ENCODE results near the gene VAT1.
"Not testable (repeated sequence)": the region's sequence is repeated elsewhere in the genome, so short reads cannot be mapped to it uniquely, and the experiment has no call there.

VAT1 gene

GRCh38 chr17:43010667-43011308 is 11.4 kb downstream of the VAT1 start:
- Mint-ChIP-seq H3K27me3 (no peaks in the 10 kb centered on the region), H3K4me1 (ENCODE audit: low read depth in 2 of 2) (peaks cover 16 to 18% of the 10 kb centered on the region in 2 donors), H3K9me3 (no peaks in the 10 kb centered on the region), H3K4me3 (no peak overlapping the region), H3K27ac (peak overlapping the region; percentile 22 to 53), H3K36me3 (ENCODE audit: insufficient read depth) (peaks cover 31% of the 10 kb centered on the region)
- ATAC-seq (replicated peaks) (no peak), DNase-seq (no peak)

DNA sequence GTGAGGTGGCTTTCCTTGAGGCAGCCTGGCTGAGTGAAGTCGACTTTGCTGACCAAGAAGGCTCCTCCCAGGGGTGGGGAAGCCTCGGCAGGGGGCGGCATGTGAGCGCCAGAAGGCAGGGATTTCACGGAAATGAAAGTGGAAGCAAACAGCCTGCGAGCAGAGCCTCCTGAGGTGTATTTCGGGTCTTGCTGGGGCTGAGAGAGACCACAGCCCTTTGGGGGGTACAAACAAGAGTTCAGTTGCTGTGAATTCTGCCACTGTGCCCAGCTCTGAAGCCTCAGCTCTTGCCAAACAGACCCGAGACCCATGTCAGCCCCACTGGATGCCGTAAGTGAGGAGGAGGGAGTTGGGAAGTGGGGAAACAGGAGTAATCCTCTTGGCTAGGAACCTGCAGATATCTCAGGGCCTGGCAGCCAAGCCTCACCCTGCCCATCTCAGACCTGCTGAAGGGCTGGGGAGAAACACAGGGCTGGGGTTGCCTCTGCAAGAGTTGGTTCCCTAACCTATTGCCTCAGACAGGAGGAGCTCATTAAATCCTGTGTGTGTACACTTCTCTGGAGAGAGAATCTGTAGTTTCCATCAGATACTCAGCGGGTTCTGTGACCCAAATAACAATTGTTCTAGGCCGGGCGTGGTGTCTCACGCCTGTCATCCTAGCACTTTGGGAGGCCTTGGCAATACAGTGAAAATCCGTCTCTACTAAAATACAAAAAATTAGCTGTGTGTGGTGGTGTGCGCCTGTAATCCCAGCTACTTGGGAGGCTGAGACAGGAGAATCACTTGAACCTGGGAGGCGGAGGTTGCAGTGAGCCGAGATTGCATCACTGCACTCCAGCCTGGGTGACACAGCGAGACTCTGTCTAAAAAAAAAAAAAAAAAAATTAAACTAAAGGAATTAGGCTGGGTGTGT is 15.3 kb downstream of the VAT1 start, which contains the start of gene IFI35:
Gene IFI35, plus strand, starts transcription at position 146 of the 913 bp plus-strand sequence. Its CDS starts 164 bp downstream, at position 310.
- H3K27me3 Mint-ChIP-seq, result no peaks in the 10 kb centered on the region
- ATAC-seq (replicated peaks), result peak; percentile 98
- H3K36me3 Mint-ChIP-seq (ENCODE audit: insufficient read depth), result peaks cover 35% of the 10 kb centered on the region
- peaks cover 12 to 18% of the 10 kb centered on the region in 2 donors for H3K4me1 Mint-ChIP-seq (ENCODE audit: low read depth in 2 of 2)
- peak within 1 kb of the TSS; percentile 97 to 98 for H3K4me3 Mint-ChIP-seq
- H3K9me3 Mint-ChIP-seq, result no peaks in the 10 kb centered on the region
- H3K27ac Mint-ChIP-seq, result peak within 1 kb of the TSS; percentile 96 to 97
- peak; percentile 76 to 81 (median 76) for DNase-seq

GRCh38 chr17:43003542-43004172 is 18.5 kb downstream of the VAT1 start:
- Mint-ChIP-seq H3K27ac (peak overlapping the region in 1 of 2 donors; percentile 44), H3K4me1 (ENCODE audit: low read depth in 2 of 2) (peaks cover 19 to 21% of the 10 kb centered on the region in 2 donors), H3K4me3 (no peak overlapping the region), H3K36me3 (ENCODE audit: insufficient read depth) (peaks cover 60% of the 10 kb centered on the region), H3K27me3 (no peaks in the 10 kb centered on the region), H3K9me3 (no peaks in the 10 kb centered on the region)
- DNase-seq (no peak), ATAC-seq (replicated peaks) (no peak)

- not testable (repeated sequence) for ATAC-seq (replicated peaks); DNase-seq; H3K4me3 Mint-ChIP-seq; H3K27me3 Mint-ChIP-seq; H3K9me3 Mint-ChIP-seq
- peaks cover 67% of the 10 kb centered on the region for H3K36me3 Mint-ChIP-seq (ENCODE audit: insufficient read depth)
- H3K27ac Mint-ChIP-seq, result peak overlapping the region; percentile 41 to 80
- H3K4me1 Mint-ChIP-seq (ENCODE audit: low read depth in 2 of 2), result peaks cover 20 to 23% of the 10 kb centered on the region in 2 donors
Observed at GRCh38 chr17:43000894-43001293, 21.3 kb downstream of the VAT1 start.

- DNase-seq (no peak), ATAC-seq (replicated peaks) (no peak)
- Mint-ChIP-seq H3K9me3 (no peaks in the 10 kb centered on the region), H3K4me3 (peak overlapping the region; percentile 92 to 93), H3K36me3 (ENCODE audit: insufficient read depth) (peaks cover 60% of the 10 kb centered on the region), H3K27ac (peak overlapping the region; percentile 99), H3K27me3 (no peaks in the 10 kb centered on the region), H3K4me1 (ENCODE audit: low read depth in 2 of 2) (peaks cover 20 to 23% of the 10 kb centered on the region in 2 donors)
Observed at GRCh38 chr17:42999003-42999525, 23.1 kb downstream of the VAT1 start.

DNA sequence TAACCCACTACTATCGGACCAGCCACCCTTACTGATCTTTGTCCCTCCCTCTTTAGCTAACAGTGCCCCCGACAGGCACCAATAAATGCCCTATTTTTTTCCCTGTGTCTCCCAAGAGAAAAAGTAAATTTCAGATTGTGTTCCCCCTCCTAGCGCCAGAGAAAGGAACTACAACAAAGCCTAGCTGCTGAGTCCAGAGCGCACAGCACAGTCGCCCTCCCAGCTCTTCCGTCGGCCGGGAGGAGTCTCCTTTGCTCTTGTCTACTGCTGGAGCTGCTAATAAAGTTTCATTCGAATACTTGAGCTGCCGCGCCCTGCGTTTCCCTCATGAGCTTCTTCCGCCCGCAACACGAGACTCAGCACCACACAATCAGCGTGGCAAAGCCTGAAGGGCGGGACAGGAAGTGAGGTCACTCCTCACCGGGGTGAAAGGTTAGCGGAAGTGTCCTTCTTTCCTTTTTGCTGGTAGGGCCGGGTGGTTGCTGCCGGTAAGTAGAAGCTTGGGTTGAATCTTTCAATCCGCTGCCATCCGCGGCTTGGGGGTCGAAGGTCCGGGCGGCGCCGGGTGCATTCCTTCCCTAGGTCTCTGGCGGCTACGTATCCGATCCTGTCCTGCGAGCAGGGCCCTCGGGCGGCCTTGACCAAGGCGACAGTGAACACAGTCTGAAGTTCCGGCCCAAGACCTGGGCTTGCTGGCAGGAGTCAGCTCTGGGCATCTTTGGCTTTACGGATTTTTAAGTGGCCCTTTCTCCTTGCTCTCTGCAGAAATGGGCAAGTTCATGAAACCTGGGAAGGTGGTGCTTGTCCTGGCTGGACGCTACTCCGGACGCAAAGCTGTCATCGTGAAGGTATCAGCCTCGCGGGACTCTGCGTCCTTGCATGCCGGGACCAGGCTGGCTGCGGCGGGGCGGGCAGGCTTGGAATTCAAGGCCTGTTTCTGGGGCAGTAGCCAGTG is 23.9 kb downstream of the VAT1 start, which contains the start of gene RPL27:
Gene RPL27, plus strand, starts transcription at position 436 of the 955 bp plus-strand sequence. Its CDS starts 332 bp downstream, at position 768.
- Mint-ChIP-seq H3K4me3 (peak within 1 kb of the TSS; percentile 92 to 93), H3K36me3 (ENCODE audit: insufficient read depth) (peaks cover 52% of the 10 kb centered on the region), H3K27me3 (no peaks in the 10 kb centered on the region), H3K4me1 (ENCODE audit: low read depth in 2 of 2) (peaks cover 20 to 23% of the 10 kb centered on the region in 2 donors), H3K9me3 (no peaks in the 10 kb centered on the region), H3K27ac (peak within 1 kb of the TSS; percentile 99)
- ATAC-seq (replicated peaks) (peak; percentile 93), DNase-seq (peak; percentile 98 to 99 (median 98))

GRCh38 chr17:42997390-42997983 is 24.7 kb downstream of the VAT1 start:
- H3K27me3 Mint-ChIP-seq, result no peaks in the 10 kb centered on the region
- H3K36me3 Mint-ChIP-seq (ENCODE audit: insufficient read depth), result peaks cover 44% of the 10 kb centered on the region
- peaks cover 20 to 23% of the 10 kb centered on the region in 2 donors for H3K4me1 Mint-ChIP-seq (ENCODE audit: low read depth in 2 of 2)
- peak overlapping the region; percentile 92 to 93 for H3K4me3 Mint-ChIP-seq
- no peak for ATAC-seq (replicated peaks)
- H3K9me3 Mint-ChIP-seq, result no peaks in the 10 kb centered on the region
- DNase-seq, result no peak
- H3K27ac Mint-ChIP-seq, result peak overlapping the region; percentile 99

- not testable (repeated sequence) for H3K27me3 Mint-ChIP-seq; DNase-seq; H3K4me1 Mint-ChIP-seq (ENCODE audit: low read depth in 2 of 2); ATAC-seq (replicated peaks); H3K4me3 Mint-ChIP-seq; H3K9me3 Mint-ChIP-seq
- peaks cover 44% of the 10 kb centered on the region for H3K36me3 Mint-ChIP-seq (ENCODE audit: insufficient read depth)
- peak overlapping the region in 1 of 2 donors; percentile 45 for H3K27ac Mint-ChIP-seq
Observed at GRCh38 chr17:42993913-42994312, 28.3 kb downstream of the VAT1 start.

DNA sequence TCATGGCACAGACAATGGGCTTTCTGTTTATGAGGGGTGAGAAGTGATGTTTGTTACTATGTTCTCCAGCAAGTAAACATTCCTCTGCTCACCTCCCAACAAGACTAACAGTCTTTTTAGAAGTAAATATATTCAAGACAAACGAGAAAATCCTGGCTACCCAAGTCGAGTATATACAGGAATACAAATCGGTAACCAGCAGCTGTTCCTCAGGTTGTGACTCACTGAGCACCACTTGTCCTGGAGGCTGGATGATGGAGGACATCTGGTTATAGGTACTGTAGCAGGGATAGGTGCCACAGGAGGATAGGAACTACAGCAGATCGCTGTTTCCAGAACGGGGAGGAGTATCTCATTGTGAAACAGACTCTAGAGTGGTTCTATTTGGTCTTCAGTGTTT is 29.3 kb downstream of the VAT1 start:
- Mint-ChIP-seq H3K36me3 (ENCODE audit: insufficient read depth) (peaks cover 45% of the 10 kb centered on the region), H3K27ac (no peak overlapping the region), H3K9me3 (no peaks in the 10 kb centered on the region), H3K4me1 (ENCODE audit: low read depth in 2 of 2) (peaks cover 2 to 3% of the 10 kb centered on the region in 2 donors), H3K4me3 (no peak overlapping the region), H3K27me3 (no peaks in the 10 kb centered on the region)
- DNase-seq (no peak), ATAC-seq (replicated peaks) (no peak)

GRCh38 chr17:42991471-42991870 is 30.7 kb downstream of the VAT1 start:
- H3K4me1 Mint-ChIP-seq (ENCODE audit: low read depth in 2 of 2), result no peaks in the 10 kb centered on the region
- H3K4me3 Mint-ChIP-seq, result no peak overlapping the region
- peaks cover 57% of the 10 kb centered on the region for H3K36me3 Mint-ChIP-seq (ENCODE audit: insufficient read depth)
- H3K27ac Mint-ChIP-seq, result no peak overlapping the region
- ATAC-seq (replicated peaks) (no peak), DNase-seq (no peak)
- H3K27me3 Mint-ChIP-seq, result no peaks in the 10 kb centered on the region
- H3K9me3 Mint-ChIP-seq, result no peaks in the 10 kb centered on the region

DNA sequence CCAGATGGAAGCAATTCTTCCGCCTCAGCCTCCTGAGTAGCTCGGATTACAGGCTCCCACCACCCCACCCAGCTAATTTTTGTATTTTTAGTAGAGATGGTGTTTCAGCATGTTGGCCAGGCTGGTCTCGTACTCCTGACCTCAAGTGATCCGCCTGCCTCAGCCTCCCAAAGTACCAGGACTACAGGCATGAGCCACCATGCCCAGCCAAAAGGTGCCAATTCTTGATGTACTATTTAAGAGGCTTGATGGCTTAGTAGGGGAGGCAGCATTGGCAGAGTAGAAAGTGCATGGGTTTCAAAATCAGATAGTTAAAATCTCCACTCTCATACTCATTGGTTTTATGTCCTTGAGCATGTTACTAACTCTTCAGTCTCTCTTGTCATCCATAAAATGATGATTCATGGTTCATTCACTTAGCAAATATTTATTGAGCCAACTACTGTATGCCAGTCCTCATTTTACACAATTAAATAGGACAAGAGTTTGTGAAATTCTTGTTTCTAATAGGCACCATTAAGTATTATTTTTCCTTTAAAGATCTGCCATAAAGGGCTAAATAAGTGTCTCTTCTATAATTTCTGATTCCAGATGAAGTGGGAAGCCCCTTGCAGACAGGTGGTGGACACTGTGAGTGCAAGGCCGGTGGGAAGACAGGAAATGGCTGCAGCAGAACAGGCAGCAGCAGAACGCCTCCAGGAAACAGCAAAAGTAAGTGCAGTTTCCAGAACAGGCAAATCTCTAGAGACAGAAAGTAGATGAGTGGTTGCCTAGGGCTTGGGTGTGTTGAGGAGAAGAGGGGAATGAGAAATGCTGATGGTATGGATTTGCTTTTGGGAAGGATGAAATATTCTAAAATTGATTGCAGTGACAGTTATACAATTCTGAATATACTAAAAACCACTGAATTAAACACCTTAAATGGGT is 32.2 kb downstream of the VAT1 start:
- DNase-seq (no peak), ATAC-seq (replicated peaks) (no peak)
- no peaks in the 10 kb centered on the region for H3K27me3 Mint-ChIP-seq
- peaks cover 67% of the 10 kb centered on the region for H3K36me3 Mint-ChIP-seq (ENCODE audit: insufficient read depth)
- peak overlapping the region in 1 of 2 donors; percentile 23 for H3K27ac Mint-ChIP-seq
- H3K4me1 Mint-ChIP-seq (ENCODE audit: low read depth in 2 of 2), result no peaks in the 10 kb centered on the region
- H3K9me3 Mint-ChIP-seq, result no peaks in the 10 kb centered on the region
- H3K4me3 Mint-ChIP-seq, result no peak overlapping the region
